K562 (cell line): ENCODE measurements around the gene PTPN14. TPM values are rescaled to one million over a fixed set of nuclear protein-coding genes. Genes with fewer than 3 reads are reported as not detected.

ENCODE experiments used
- ATAC-seq: fragments of 200-7000 bp; cut with Tn5 transposase; 3 replicates; pipeline ENCODE4 v1.9.1; 2020; ENCODE audit warnings: moderate library complexity
- BruUV-seq: library from RNA; stranded (reverse); fragments of 400-500 nt; replicated peaks from 2 replicates; lab custom pipeline; 2021; lab: Mats Ljungman, UMichigan
- CTCF ChIA-PET: fragments of 300-600 bp; formaldehyde crosslinking; extraction: SDS; loops from one replicate; lab custom pipeline; 2021; ENCODE audit warnings: low intra/inter-chr PET ratio; lab: Yijun Ruan, JAX
- POLR2A ChIA-PET: fragments of 300-600, 350-650 bp; sonication (Branson Sonifier 250); formaldehyde crosslinking; extraction: SDS; loops from one replicate; lab custom pipeline; 2021; ENCODE audit warnings: antibody characterized with exemption, inconsistent platforms; lab: Yijun Ruan, JAX
- DNase-seq, 4 experiments: peaks; one replicate each; pipeline versions ENCODE4 v3.0.0 to v3.0.0-alpha.2; 2011 to 2018; ENCODE audit warnings: low spot score in 3 of 4, mixed read lengths in 3 of 4; ENCODE audit errors: extremely low read depth in 1 of 4
- FAIRE-seq: peaks from 2 replicates; lab custom pipeline; 2011; peaks lifted over from hg19 to GRCh38; lab: Jason Lieb, UNC
- H2AFZ ChIP-seq: 2 replicates; pipeline ENCODE4 v1.6.0; 2011; ENCODE audit warnings: low read depth, low read length, control low read depth, inconsistent platforms
- H3K27ac ChIP-seq: fragments of 200-600 bp; 3 replicates; pipeline ENCODE4 v1.8.0; 2011; ENCODE audit warnings: low read depth, mild to moderate bottlenecking, control low read depth, inconsistent platforms, low read length, moderate library complexity, mixed read lengths; ENCODE audit errors: extremely low read depth
- H3K27me3 ChIP-seq, 2 experiments: fragments of 300-600 bp in 1 of 2; 2 replicates in 1 of 2; 3 replicates in 1 of 2; pipeline versions ENCODE4 v1.6.0 to v1.8.0; 2011; ENCODE audit warnings: inconsistent platforms in 2 of 2, low read length in 2 of 2, mild to moderate bottlenecking in 1 of 2, mixed read lengths in 1 of 2, moderate library complexity in 1 of 2; ENCODE audit not compliant: control insufficient read depth in 2 of 2, insufficient read depth in 2 of 2
- H3K36me3 ChIP-seq: fragments of 300-600 bp; 3 replicates; pipeline ENCODE4 v1.8.0; 2011; ENCODE audit warnings: mild to moderate bottlenecking, low read length, inconsistent platforms; ENCODE audit not compliant: control insufficient read depth, insufficient read depth
- H3K4me1 ChIP-seq, 2 experiments: fragments of 200-600 bp in 1 of 2; replicated peaks in 1 of 2; 2 replicates in 1 of 2; 3 replicates in 1 of 2; pipeline versions ENCODE4 v1.5.1 to v1.8.0; 2011; ENCODE audit warnings: inconsistent platforms in 2 of 2, low read length in 2 of 2, mild to moderate bottlenecking in 1 of 2, mixed read lengths in 1 of 2, moderate library complexity in 1 of 2; ENCODE audit not compliant: control insufficient read depth in 2 of 2, insufficient read depth in 2 of 2
- H3K4me2 ChIP-seq: 2 replicates; pipeline ENCODE4 v1.6.1; 2011; ENCODE audit warnings: low read length, control low read depth, inconsistent platforms, mixed read lengths; ENCODE audit not compliant: insufficient read depth
- H3K4me3 ChIP-seq: fragments of 200-600 bp; sonication (generic), shearing (Covaris generic); 2 replicates; pipeline ENCODE4 v1.5.1; 2016; ENCODE audit warnings: control low read depth, inconsistent platforms
- H3K79me2 ChIP-seq: fragments of 200-600 bp; 3 replicates; pipeline ENCODE4 v1.8.0; 2011; ENCODE audit warnings: low read length, inconsistent platforms; ENCODE audit not compliant: control insufficient read depth, insufficient read depth
- H3K9ac ChIP-seq, 2 experiments: 2 replicates each; pipeline versions ENCODE4 v1.6.0 to v1.6.1; 2011; ENCODE audit warnings: low read depth in 2 of 2, low read length in 2 of 2, control low read depth in 1 of 2, inconsistent platforms in 1 of 2, mild to moderate bottlenecking in 1 of 2, mixed read lengths in 1 of 2; ENCODE audit not compliant: insufficient read depth in 1 of 2
- H3K9me1 ChIP-seq: one replicate; pipeline ENCODE4 v1.6.0; 2011; ENCODE audit warnings: inconsistent platforms, mild to moderate bottlenecking, low read length, moderate library complexity; ENCODE audit not compliant: control insufficient read depth, insufficient read depth
- H3K9me3 ChIP-seq: replicated peaks from 2 replicates; pipeline ENCODE4 v1.5.1; 2011; ENCODE audit warnings: low read depth, low read length, inconsistent platforms; ENCODE audit not compliant: control insufficient read depth, insufficient read depth
- H4K20me1 ChIP-seq: replicated peaks from 2 replicates; pipeline ENCODE4 v1.6.1; 2011; ENCODE audit warnings: low read length, inconsistent platforms, mixed read lengths; ENCODE audit not compliant: control insufficient read depth, insufficient read depth
- CLOCK ChIP-seq: fragments of 250-450 bp; sonication (Bioruptor Pico); IDR thresholded peaks from 2 replicates; pipeline ENCODE4 v1.4.0; 2020; ENCODE audit warnings: mild to moderate bottlenecking, moderate library complexity, borderline replicate concordance
- ETV1 ChIP-seq: fragments of 450-650 bp; conservative IDR thresholded peaks from 2 replicates; pipeline ENCODE4 v1.6.1; 2016; ENCODE audit warnings: missing genetic modification characterization, control low read depth, low read depth, missing compliant biosample characterization
- PCBP2 ChIP-seq: fragments of 200-400 bp; formaldehyde crosslinking; IDR thresholded peaks from 2 replicates; pipeline ENCODE4 v1.6.1; 2018; ENCODE audit warnings: low read length, low read depth, mild to moderate bottlenecking, moderate library complexity; ENCODE audit not compliant: poor library complexity, severe bottlenecking
- STAG1 ChIP-seq: sonication (generic); formaldehyde crosslinking; IDR thresholded peaks from 2 replicates; pipeline ENCODE4 v1.5.0; 2020; ENCODE audit warnings: missing genetic modification reagents, borderline replicate concordance
- ZNF133 ChIP-seq: fragments of 250-450 bp; sonication (Bioruptor Pico); IDR thresholded peaks from 2 replicates; pipeline ENCODE4 v1.4.0; 2020; ENCODE audit warnings: mild to moderate bottlenecking
- ZNF263 ChIP-seq: sonication (generic); formaldehyde crosslinking; IDR thresholded peaks from 2 replicates; pipeline ENCODE4 v1.8.0; 2022; ENCODE audit warnings: mild to moderate bottlenecking, missing genetic modification reagents, borderline replicate concordance
- WGBS: fragments of 100-300 bp; shearing (Covaris generic); methylation state at CpG from one replicate; pipeline ENCODE4 v1.1.6; 2016; ENCODE audit warnings: low coverage, mixed read lengths; ENCODE audit not compliant: insufficient coverage; ENCODE audit errors: missing lambda C conversion rate; 5-methylcytosine and 5-hydroxymethylcytosine counted together
- in situ Hi-C: fragments of 300-500 bp; cut with MboI; formaldehyde crosslinking; loops from 4 replicates; pipeline ENCODE4 v1.15.0; 2018; ENCODE audit warnings: inconsistent platforms, mixed read lengths
- intact Hi-C: fragments of 100-400 bp; cut with micrococcal nuclease; formaldehyde crosslinking; loops from 2 replicates; pipeline ENCODE4 v1.14.2; 2022
- polyA plus RNA-seq, 8 experiments: library from polyadenylated mRNA; depleted of rRNA in 4 of 8; stranded (reverse) in 5 of 8; unstranded in 3 of 8; fragments of >200 nt; fragmentation: Nextera tagmentation in 2 of 8; fragmentation: Illumina TruSeq in 1 of 8; extraction: Ambion mirVana in 2 of 8; extraction: Trizol in 1 of 8; gene quantifications; 2 replicates each; pipeline versions ENCODE4 v1.2.1 to v1.2.3, GENCODE V29; 2011 to 2014; ENCODE audit warnings: inconsistent platforms in 1 of 8, missing spikeins in 1 of 8
- total RNA-seq, 7 experiments: library from RNA; depleted of rRNA in 6 of 7; stranded (reverse); fragments of >200 nt in 6 of 7; fragmentation: Illumina TruSeq in 2 of 7; extraction: Trizol in 2 of 7; gene quantifications; 2 replicates each; pipeline versions ENCODE4 v1.2.1 to v1.2.3, GENCODE V29; 2011 to 2021; ENCODE audit warnings: low replicate concordance in 1 of 7
- TF ChIP-seq, protein P1 (sequence below): fragments of 450-650 bp; IDR thresholded peaks from 2 replicates; pipeline ENCODE4 v1.6.1; 2016

The PTPN14 gene
- total and polyA plus RNA-seq, 9 of the 15 experiments (the other 6 are each of a cell fraction or from before 2014, with no cell fraction given), result 0.01 to 0.29 (median 0.04) TPM; not detected in 6

DNA sequence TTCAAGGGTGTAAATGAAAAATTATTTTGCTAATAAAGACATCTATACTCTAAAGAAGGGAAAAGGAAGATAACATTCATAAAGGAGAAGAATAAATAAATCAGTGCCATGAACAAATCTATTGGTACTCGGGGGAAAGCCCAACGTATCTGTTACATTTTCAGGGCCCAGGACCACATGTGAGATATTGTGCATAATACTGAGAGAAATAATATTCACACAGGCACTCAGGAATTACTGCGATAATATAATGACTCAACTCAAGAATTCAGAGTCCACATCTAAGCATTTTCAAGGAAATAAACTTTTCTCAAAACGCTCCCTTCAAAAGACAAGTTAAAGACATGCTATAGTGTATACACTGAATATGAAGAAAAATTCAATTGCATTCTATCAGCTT, 161.7 kb downstream of the PTPN14 start:
- Histone ChIP-seq H3K9me1 (no peaks in the 10 kb centered on the region), H4K20me1 (no peaks in the 10 kb centered on the region), H3K9ac (no peak overlapping the region), H3K9me3 (no peaks in the 10 kb centered on the region), H3K79me2 (no peaks in the 10 kb centered on the region), H3K27me3 (peaks cover 29 to 38% of the 10 kb centered on the region in 2 experiments), H3K4me3 (no peak overlapping the region), H2AFZ (no peak overlapping the region), H3K4me2 (no peak overlapping the region), H3K27ac (no peak overlapping the region), H3K4me1 (no peaks in the 10 kb centered on the region), H3K36me3 (no peaks in the 10 kb centered on the region)
- ATAC-seq (no peak), FAIRE-seq (no peak), DNase-seq (no peak)
- whole genome bisulfite sequencing, result 2% methylated on average over 4 of the region's 4 CpGs
- TF ChIP-seq STAG1 (no peak), ETV1 (no peak), ZNF133 (CRISPR knock-in tag) (no peak), CLOCK (CRISPR knock-in tag) (no peak), ZNF263 (CRISPR knock-in tag) (no peak), PCBP2 (no peak)
- TF ChIP-seq, protein P1, sequence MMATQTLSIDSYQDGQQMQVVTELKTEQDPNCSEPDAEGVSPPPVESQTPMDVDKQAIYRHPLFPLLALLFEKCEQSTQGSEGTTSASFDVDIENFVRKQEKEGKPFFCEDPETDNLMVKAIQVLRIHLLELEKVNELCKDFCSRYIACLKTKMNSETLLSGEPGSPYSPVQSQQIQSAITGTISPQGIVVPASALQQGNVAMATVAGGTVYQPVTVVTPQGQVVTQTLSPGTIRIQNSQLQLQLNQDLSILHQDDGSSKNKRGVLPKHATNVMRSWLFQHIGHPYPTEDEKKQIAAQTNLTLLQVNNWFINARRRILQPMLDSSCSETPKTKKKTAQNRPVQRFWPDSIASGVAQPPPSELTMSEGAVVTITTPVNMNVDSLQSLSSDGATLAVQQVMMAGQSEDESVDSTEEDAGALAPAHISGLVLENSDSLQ, result no peak
- ChIA-PET POLR2A (interaction anchor here (1.1 kb wide), 1 partner anchor 12 kb away, joined by 3 read pairs; no protein-coding TSS in a partner anchor), CTCF (no interaction called here)
- intact Hi-C loops, result no loop called here
- in situ Hi-C loops, result no loop called here
- BruUV-seq, result no TSS peak
